GM12878 (cell line): ENCODE data around the gene YWHAQ. TPM values are rescaled to one million over a fixed set of nuclear protein-coding genes. Genes with fewer than 3 reads are reported as not detected.

Experiments
- ATAC-seq: fragments of 200-7000 bp; cut with Tn5 transposase; 3 replicates; pipeline ENCODE4 v1.9.1; 2020; ENCODE audit warnings: mild to moderate bottlenecking, moderate library complexity
- BruUV-seq: library from RNA; stranded (reverse); fragments of 400-500 nt; replicated peaks from 2 replicates; lab custom pipeline; 2021; lab: Mats Ljungman, UMichigan
- CTCF ChIA-PET: fragments of 300-600 bp; sonication (Branson Sonifier 250); formaldehyde crosslinking; extraction: SDS; loops from one replicate; lab custom pipeline; 2021; ENCODE audit warnings: inconsistent platforms; lab: Yijun Ruan, JAX
- POLR2A ChIA-PET: fragments of 350-600 bp; formaldehyde crosslinking; extraction: SDS; loops from one replicate; lab custom pipeline; 2021; ENCODE audit warnings: inconsistent platforms; lab: Charles Lee
- RAD21 ChIA-PET: fragments of 300-600 bp; sonication (Branson Sonifier 250); formaldehyde crosslinking; loops from one replicate; lab custom pipeline; 2023; ENCODE audit warnings: antibody characterized with exemption; ENCODE audit not compliant: unreplicated experiment; lab: Charles Lee
- SMC1A ChIA-PET: fragments of 300-600 bp; sonication (Branson Sonifier 250); formaldehyde crosslinking; loops from one replicate; lab custom pipeline; 2023; ENCODE audit not compliant: unreplicated experiment, uncharacterized antibody; lab: Charles Lee
- DNase-seq: peaks from one replicate; pipeline ENCODE4 v3.0.0-alpha.2; 2011; ENCODE audit warnings: low read depth, low spot score
- FAIRE-seq: peaks from 3 replicates; lab custom pipeline; 2011; peaks lifted over from hg19 to GRCh38; lab: Jason Lieb, UNC
- H2AFZ ChIP-seq: 2 replicates; pipeline ENCODE4 v1.6.0; 2011; ENCODE audit warnings: low read depth, low read length, control low read depth; ENCODE audit not compliant: control insufficient read depth
- H3K27ac ChIP-seq: 2 replicates; pipeline ENCODE4 v1.5.1; 2011; ENCODE audit warnings: control low read depth; ENCODE audit not compliant: control insufficient read depth, insufficient read depth
- H3K27me3 ChIP-seq, 2 experiments: replicated peaks in 1 of 2; 2 replicates each; pipeline versions ENCODE4 v1.6.0 to v1.6.1; 2011; ENCODE audit warnings: low read length in 1 of 2; ENCODE audit not compliant: control insufficient read depth in 2 of 2, insufficient read depth in 2 of 2
- H3K36me3 ChIP-seq, 2 experiments: 2 replicates each; pipeline ENCODE4 v1.5.1; 2011; ENCODE audit warnings: low read length in 1 of 2; ENCODE audit not compliant: control insufficient read depth in 2 of 2, insufficient read depth in 2 of 2
- H3K4me1 ChIP-seq: 2 replicates; pipeline ENCODE4 v1.6.1; 2011; ENCODE audit warnings: mild to moderate bottlenecking, low read length, moderate library complexity, mixed read lengths; ENCODE audit not compliant: control insufficient read depth, insufficient read depth
- H3K4me2 ChIP-seq: 2 replicates; pipeline ENCODE4 v1.6.0; 2011; ENCODE audit warnings: control low read depth; ENCODE audit not compliant: control insufficient read depth, insufficient read depth
- H3K4me3 ChIP-seq: fragments of 200-600 bp; sonication (generic); 2 replicates; pipeline ENCODE4 v1.5.1; 2016
- H3K79me2 ChIP-seq: 2 replicates; pipeline ENCODE4 v1.6.0; 2011; ENCODE audit warnings: low read length; ENCODE audit not compliant: control insufficient read depth, insufficient read depth
- H3K9ac ChIP-seq: 2 replicates; pipeline ENCODE4 v1.8.0; 2011; ENCODE audit warnings: low read length, control low read depth, mixed read lengths; ENCODE audit not compliant: control insufficient read depth, insufficient read depth
- H3K9me3 ChIP-seq: replicated peaks from 3 replicates; pipeline ENCODE4 v1.5.1; 2011; ENCODE audit warnings: mild to moderate bottlenecking, low read length; ENCODE audit not compliant: control insufficient read depth, insufficient read depth
- H4K20me1 ChIP-seq: 2 replicates; pipeline ENCODE4 v1.6.0; 2011; ENCODE audit not compliant: control insufficient read depth, insufficient read depth
- BCL11A ChIP-seq: IDR thresholded peaks from 2 replicates; pipeline ENCODE4 v1.6.1; 2011; ENCODE audit warnings: low read depth, low read length
- CHD1 ChIP-seq: IDR thresholded peaks from 2 replicates; pipeline ENCODE4 v1.6.1; 2012; ENCODE audit warnings: low read depth, low read length, improper control_type of control experiment
- EP300 ChIP-seq, 2 experiments: fragments of 150-350 bp in 1 of 2; IDR thresholded peaks; 2 replicates each; pipeline ENCODE4 v1.6.1; 2011 to 2012; ENCODE audit warnings: low read depth in 2 of 2, low read length in 2 of 2, borderline replicate concordance in 1 of 2, improper control_type of control experiment in 1 of 2, inconsistent platforms in 1 of 2; ENCODE audit not compliant: control insufficient read depth in 1 of 2
- FOS ChIP-seq: IDR thresholded peaks from 3 replicates; pipeline ENCODE4 v1.6.1; 2011; ENCODE audit warnings: borderline replicate concordance; ENCODE audit not compliant: insufficient read length; ENCODE audit errors: extremely low read depth
- FOXM1 ChIP-seq: IDR thresholded peaks from 2 replicates; pipeline ENCODE4 v1.6.1; 2012; ENCODE audit warnings: low read depth, mild to moderate bottlenecking, inconsistent platforms, low read length, moderate library complexity
- HDAC2 ChIP-seq: fragments of 200-600 bp; sonication (generic); IDR thresholded peaks from 2 replicates; pipeline ENCODE4 v1.6.1; 2017
- JUNB ChIP-seq: IDR thresholded peaks from 2 replicates; pipeline ENCODE4 v1.6.1; 2016; ENCODE audit warnings: antibody characterized with exemption, mild to moderate bottlenecking
- NRF1 ChIP-seq: conservative IDR thresholded peaks from 2 replicates; pipeline ENCODE4 v1.6.1; 2011; ENCODE audit warnings: mild to moderate bottlenecking, low read depth, low read length, improper control_type of control experiment
- SIN3A ChIP-seq: IDR thresholded peaks from 2 replicates; pipeline ENCODE4 v1.6.1; 2012; ENCODE audit warnings: low read depth, low read length, improper control_type of control experiment
- SMARCA5 ChIP-seq: fragments of 450-650 bp; IDR thresholded peaks from 2 replicates; pipeline ENCODE4 v1.6.1; 2017; ENCODE audit warnings: mild to moderate bottlenecking
- SREBF1 ChIP-seq: IDR thresholded peaks from 2 replicates; pipeline ENCODE4 v1.6.1; 2012; ENCODE audit warnings: mild to moderate bottlenecking, low read length
- SUPT20H ChIP-seq: IDR thresholded peaks from 2 replicates; pipeline ENCODE4 v1.6.1; 2011; ENCODE audit warnings: low read depth, mild to moderate bottlenecking, low read length, moderate library complexity, borderline replicate concordance; ENCODE audit not compliant: control insufficient read depth
- TCF7 ChIP-seq: IDR thresholded peaks from 2 replicates; pipeline ENCODE4 v1.6.1; 2014; ENCODE audit warnings: antibody characterized with exemption, borderline replicate concordance
- WGBS: methylation state at CpG from one replicate; pipeline ENCODE4 v1.1.6; 2016; ENCODE audit warnings: low lambda C conversion rate; ENCODE audit not compliant: insufficient replicate concordance, insufficient coverage; ENCODE audit errors: missing lambda C conversion rate; 5-methylcytosine and 5-hydroxymethylcytosine counted together
- in situ Hi-C: fragments of 300-500 bp; cut with MboI; formaldehyde crosslinking; loops from 9 replicates; pipeline ENCODE4 v1.14.3; 2018; ENCODE audit warnings: mixed read lengths
- intact Hi-C: fragments of 100-400 bp; cut with micrococcal nuclease; formaldehyde crosslinking; loops from one replicate; pipeline ENCODE4 v1.14.2; 2022; ENCODE audit not compliant: unreplicated experiment
- polyA plus RNA-seq, 11 experiments: library from polyadenylated mRNA; depleted of rRNA in 4 of 11; unstranded in 6 of 11; stranded (reverse) in 5 of 11; fragments of >200 nt; fragmentation: Nextera tagmentation in 4 of 11; fragmentation: Illumina TruSeq in 1 of 11; extraction: Ambion mirVana in 4 of 11; extraction: Trizol in 1 of 11; gene quantifications; 1 replicate in 1 of 11; 2 replicates in 10 of 11; pipeline versions ENCODE4 v1.2.1 to v1.2.3, GENCODE V29; 2011 to 2016; ENCODE audit warnings: inconsistent platforms in 2 of 11, missing spikeins in 2 of 11, low read depth in 1 of 11
- total RNA-seq, 4 experiments: library from RNA; depleted of rRNA in 3 of 4; stranded (reverse); fragments of >200 nt in 3 of 4; fragmentation: Illumina TruSeq in 1 of 4; extraction: Trizol in 1 of 4; gene quantifications; 2 replicates each; pipeline versions ENCODE4 v1.2.1 to v1.2.3, GENCODE V29; 2013 to 2021
- TF ChIP-seq, protein P1 (sequence below): fragments of 450-650 bp; IDR thresholded peaks from 2 replicates; pipeline ENCODE4 v1.6.1; 2017; ENCODE audit warnings: mild to moderate bottlenecking, moderate library complexity
- TF ChIP-seq, protein P2 (sequence below): fragments of 450-650 bp; IDR thresholded peaks from 2 replicates; pipeline ENCODE4 v1.6.1; 2014; ENCODE audit warnings: mild to moderate bottlenecking

The YWHAQ gene
- total and polyA plus RNA-seq, 10 of the 15 experiments (the other 5 are each of a cell fraction or from before 2014, with no cell fraction given): 63.0 to 515 (median 219) TPM

DNA sequence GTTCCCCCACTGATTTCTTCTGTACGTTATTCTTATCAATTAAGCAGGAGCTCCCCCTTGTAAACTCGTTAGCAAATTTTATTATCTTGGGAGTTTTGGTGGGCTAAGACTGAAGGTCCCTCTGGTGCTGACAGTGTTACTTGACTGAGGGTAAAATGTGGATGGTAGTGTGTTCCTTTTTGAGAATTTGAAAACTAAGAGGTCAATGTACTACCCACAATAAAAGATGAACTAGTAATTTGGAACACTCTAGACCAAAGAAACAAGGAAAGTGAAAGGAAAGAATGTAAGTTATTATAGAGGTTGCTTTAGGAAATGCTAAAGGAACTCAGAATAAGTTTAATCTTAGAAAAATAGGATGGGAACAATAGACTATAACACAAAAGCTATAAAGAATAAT, 35.1 kb downstream of the YWHAQ start:
- DNase-seq: no peak
- TF ChIP-seq CHD1 (no peak), TCF7 (no peak), SUPT20H (no peak), FOS (no peak), FOXM1 (no peak), SIN3A (no peak), NRF1 (no peak), SREBF1 (no peak), BCL11A (no peak), SMARCA5 (no peak), EP300 (IDR thresholded peaks at IDR 0.05; ENCODE audit: borderline replicate concordance in 1 of 2, control insufficient read depth in 1 of 2, low read depth in 2 of 2, low read length in 2 of 2) (no peak), HDAC2 (no peak), JUNB (no peak)
- TF ChIP-seq, protein P1, sequence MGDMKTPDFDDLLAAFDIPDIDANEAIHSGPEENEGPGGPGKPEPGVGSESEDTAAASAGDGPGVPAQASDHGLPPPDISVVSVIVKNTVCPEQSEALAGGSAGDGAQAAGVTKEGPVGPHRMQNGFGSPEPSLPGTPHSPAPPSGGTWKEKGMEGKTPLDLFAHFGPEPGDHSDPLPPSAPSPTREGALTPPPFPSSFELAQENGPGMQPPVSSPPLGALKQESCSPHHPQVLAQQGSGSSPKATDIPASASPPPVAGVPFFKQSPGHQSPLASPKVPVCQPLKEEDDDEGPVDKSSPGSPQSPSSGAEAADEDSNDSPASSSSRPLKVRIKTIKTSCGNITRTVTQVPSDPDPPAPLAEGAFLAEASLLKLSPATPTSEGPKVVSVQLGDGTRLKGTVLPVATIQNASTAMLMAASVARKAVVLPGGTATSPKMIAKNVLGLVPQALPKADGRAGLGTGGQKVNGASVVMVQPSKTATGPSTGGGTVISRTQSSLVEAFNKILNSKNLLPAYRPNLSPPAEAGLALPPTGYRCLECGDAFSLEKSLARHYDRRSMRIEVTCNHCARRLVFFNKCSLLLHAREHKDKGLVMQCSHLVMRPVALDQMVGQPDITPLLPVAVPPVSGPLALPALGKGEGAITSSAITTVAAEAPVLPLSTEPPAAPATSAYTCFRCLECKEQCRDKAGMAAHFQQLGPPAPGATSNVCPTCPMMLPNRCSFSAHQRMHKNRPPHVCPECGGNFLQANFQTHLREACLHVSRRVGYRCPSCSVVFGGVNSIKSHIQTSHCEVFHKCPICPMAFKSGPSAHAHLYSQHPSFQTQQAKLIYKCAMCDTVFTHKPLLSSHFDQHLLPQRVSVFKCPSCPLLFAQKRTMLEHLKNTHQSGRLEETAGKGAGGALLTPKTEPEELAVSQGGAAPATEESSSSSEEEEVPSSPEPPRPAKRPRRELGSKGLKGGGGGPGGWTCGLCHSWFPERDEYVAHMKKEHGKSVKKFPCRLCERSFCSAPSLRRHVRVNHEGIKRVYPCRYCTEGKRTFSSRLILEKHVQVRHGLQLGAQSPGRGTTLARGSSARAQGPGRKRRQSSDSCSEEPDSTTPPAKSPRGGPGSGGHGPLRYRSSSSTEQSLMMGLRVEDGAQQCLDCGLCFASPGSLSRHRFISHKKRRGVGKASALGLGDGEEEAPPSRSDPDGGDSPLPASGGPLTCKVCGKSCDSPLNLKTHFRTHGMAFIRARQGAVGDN: no peak
- TF ChIP-seq, protein P2, sequence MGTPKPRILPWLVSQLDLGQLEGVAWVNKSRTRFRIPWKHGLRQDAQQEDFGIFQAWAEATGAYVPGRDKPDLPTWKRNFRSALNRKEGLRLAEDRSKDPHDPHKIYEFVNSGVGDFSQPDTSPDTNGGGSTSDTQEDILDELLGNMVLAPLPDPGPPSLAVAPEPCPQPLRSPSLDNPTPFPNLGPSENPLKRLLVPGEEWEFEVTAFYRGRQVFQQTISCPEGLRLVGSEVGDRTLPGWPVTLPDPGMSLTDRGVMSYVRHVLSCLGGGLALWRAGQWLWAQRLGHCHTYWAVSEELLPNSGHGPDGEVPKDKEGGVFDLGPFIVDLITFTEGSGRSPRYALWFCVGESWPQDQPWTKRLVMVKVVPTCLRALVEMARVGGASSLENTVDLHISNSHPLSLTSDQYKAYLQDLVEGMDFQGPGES: no peak
- no peak for FAIRE-seq
- SMC1A ChIA-PET: interaction anchor here (0.7 to 2.5 kb wide), 14 partner anchors 9 to 1745 kb away, joined by 3 to 9 read pairs (median 4); partner anchors contain the start of genes ADAM17 and IAH1
- RAD21 ChIA-PET: interaction anchor here (1.4 to 3.0 kb wide), 4 partner anchors 13 to 40 kb away, joined by 3 to 16 read pairs (median 4); partner anchors contain the start of genes ADAM17 and YWHAQ
- Histone ChIP-seq H3K4me1 (peaks cover 11% of the 10 kb centered on the region; the same call in 1 of the 2 replicates), H3K27ac (no peak overlapping the region), H3K27me3 (no peaks in the 10 kb centered on the region), H3K4me2 (0 out of 2 replicates have a peak overlapping the region, but pooled peaks have one; percentile 37), H2AFZ (no peak overlapping the region), H3K4me3 (no peak overlapping the region), H4K20me1 (no peaks in the 10 kb centered on the region), H3K9me3 (peaks cover 9% of the 10 kb centered on the region; the same call in 2 of the 3 replicates), H3K9ac (no peak overlapping the region), H3K36me3 (peaks cover 0 to 3% of the 10 kb centered on the region in 2 experiments; a peak in 3 of 4 replicates), H3K79me2 (peaks cover 50% of the 10 kb centered on the region)
- POLR2A ChIA-PET: interaction anchor here (1.4 to 1.6 kb wide), 2 partner anchors 13 to 43 kb away, joined by 3 to 5 read pairs; no protein-coding TSS in a partner anchor
- WGBS: 28% methylated on average over 2 of the region's 2 CpGs
- CTCF ChIA-PET: interaction anchor here (0.9 to 1.4 kb wide), 7 partner anchors 9 to 203 kb away, joined by 3 to 7 read pairs (median 3); partner anchors contain the start of genes CPSF3 and ITGB1BP1
- BruUV-seq: no TSS peak
- intact Hi-C loops: no loop called here
- in situ Hi-C loops: no loop called here
- peak; percentile 59 for ATAC-seq
